CD4-positive, alpha-beta T cell treated with Interleukin-15 for 4 hours (primary cell): Measurements from ENCODE around the gene TANGO6.
"Not testable (repeated sequence)": the region's sequence is repeated elsewhere in the genome, so short reads cannot be mapped to it uniquely, and the experiment has no call there.

Source experiments
- DNase-seq: peaks from one replicate; pipeline ENCODE4 v3.0.0-alpha.2; 2020; ENCODE audit warnings: low spot score

TANGO6 gene

GRCh38 chr16:68843482-68844210 lies at the start of gene TANGO6:
Gene TANGO6, plus strand, starts transcription at chr16:68843531. Its CDS starts 87 bp downstream, at chr16:68843618.
- peak; percentile 92 for DNase-seq

- no peak for DNase-seq
Measured at GRCh38 chr16:68798398-68798797, 44.9 kb upstream of the TANGO6 start.

GRCh38 chr16:68800257-68800875 lies 43.0 kb upstream of the TANGO6 start:
- DNase-seq = peak; percentile 39

DNA sequence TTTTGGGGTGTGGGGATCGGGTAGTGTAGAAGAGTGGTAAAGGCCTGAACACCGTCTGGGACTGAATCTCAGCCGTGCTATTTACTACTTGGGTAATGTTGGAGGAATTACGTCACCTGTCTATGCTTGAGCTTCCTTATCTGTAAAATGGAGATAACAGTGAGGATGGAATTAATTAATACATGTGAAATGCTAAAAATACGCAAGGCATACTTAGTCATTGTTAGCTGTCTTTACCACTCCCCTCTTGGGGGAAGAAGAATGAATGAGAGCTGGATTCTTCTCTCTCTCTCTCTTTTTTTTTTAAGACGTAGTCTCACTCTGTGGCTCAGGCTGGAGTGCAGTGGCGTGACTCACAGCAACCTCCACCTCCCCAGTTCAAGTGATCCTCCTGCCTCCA lies 41.1 kb upstream of the TANGO6 start:
- no peak for DNase-seq

GRCh38 chr16:68806422-68806821 lies 36.9 kb upstream of the TANGO6 start:
- DNase-seq = no peak

DNA sequence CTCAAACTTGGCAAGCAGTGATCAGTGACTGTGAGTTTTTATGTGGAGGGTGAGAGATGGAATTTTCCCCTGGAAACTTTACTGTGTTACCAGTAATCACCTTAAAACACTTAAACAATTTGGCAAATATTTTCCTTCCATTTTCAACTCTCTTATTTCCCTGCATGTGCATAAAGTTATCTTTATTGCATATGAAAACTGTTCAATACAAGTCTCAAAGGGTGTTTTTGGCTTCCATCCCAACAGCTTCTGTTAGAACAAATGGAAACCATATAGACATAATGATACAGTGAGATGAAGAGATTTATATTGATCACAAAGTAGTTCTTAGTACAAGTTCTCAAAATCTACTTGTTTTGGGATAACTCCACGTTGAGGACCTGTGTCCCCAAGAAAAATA lies 36.4 kb upstream of the TANGO6 start:
- DNase-seq = no peak

DNA sequence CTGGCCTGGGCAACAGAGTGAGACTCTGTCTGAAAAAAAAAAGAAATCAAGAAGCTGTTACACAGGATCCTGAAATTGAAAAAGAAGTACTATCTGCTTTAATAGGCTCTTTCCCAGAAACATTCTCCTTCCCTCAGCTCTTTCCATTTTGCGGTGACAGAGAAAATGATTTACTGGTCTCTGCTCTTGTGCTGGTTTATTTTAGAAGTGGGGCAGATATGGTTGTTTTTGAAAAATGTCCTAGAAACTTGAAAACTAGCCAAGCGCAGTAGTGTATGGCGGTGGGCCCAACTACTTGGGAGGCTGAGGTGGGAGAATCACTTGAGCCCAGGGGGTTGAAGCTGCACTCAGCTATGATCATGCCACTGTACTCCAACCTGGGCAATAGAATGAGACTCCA lies 28.8 kb upstream of the TANGO6 start:
- no peak for DNase-seq

DNA sequence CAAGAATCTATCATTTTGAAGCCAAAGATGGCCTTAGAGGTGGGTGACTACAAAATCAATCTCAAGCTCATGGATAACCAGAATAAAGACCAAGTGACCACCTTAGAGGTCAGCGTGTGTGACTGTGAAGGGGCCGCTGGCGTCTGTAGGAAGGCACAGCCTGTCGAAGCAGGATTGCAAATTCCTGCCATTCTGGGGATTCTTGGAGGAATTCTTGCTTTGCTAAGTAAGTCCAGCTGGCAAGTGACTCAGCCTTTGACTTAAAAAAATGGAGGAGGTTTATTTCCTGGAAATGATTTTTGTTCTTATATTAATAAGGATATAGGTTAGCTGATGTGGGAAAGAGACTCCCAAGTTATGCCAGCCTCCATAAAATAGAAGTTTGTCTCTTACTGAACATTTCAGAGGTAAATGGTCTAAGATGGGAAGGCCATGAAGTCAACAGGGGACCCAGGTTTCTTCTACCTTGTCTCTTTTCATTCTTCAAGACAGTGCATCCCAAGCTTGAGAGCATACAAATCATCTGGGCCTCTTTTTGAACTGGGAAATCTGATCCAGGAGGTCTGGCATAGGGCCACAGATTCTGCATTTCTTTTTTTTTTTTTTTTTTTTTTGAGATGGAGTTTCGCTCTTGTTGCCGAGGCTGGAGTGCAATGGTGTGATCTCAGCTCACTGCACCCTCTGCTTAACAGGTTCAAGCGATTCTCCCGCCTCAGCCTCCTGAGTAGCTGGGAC lies 19.8 kb upstream of the TANGO6 start:
- DNase-seq = no peak

DNA sequence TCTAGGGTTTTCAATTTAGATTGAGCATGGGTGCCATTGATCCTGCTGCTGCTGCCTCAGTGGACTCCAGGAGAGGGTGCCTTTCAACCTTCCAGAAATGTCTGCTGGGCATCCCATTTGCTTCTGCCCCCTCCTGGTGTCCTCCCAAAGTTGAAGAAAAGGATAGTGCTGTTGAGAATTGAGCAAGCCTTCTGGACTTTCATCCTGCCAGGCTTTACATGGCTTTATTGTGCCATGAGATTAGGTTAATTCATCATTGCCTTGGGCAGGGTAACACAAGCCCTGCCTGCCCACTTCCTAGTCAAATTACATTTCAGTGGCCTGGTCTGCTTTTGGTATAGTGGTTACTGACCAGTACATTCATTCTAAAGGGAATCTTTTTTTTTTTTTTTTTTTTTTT lies 17.9 kb upstream of the TANGO6 start:
- DNase-seq = no peak

GRCh38 chr16:68826652-68827051 lies 16.7 kb upstream of the TANGO6 start:
- DNase-seq = no peak

- DNase-seq = no peak
Measured at GRCh38 chr16:68833251-68833650, 10.1 kb upstream of the TANGO6 start.

- no peak for DNase-seq
Measured at GRCh38 chr16:68834550-68834949, 8.8 kb upstream of the TANGO6 start.

- no peak for DNase-seq
Measured at GRCh38 chr16:68835970-68836369, 7.4 kb upstream of the TANGO6 start.

DNA sequence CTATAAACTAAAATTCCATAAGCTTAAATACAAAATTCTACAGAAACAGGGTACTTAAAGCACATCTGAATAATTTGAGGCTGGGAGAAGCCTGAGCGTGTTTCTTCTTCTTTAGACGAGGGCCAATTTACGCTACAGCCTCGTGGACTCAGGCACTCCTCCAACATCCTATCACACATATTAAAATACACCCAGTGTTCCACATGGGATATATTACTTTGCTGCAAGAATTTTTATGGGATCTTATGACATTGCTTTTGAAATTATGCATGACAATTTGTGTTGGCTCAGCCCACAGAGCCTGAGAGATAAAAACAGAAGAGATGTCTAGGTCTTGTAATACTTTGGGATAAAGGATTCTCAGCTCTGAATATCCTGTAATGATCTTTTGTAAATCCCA lies 3.5 kb upstream of the TANGO6 start:
- no peak for DNase-seq

GRCh38 chr16:68842964-68843481 lies 308 bp upstream of the TANGO6 start:
- DNase-seq = not testable (repeated sequence)

- no peak for DNase-seq
Measured at GRCh38 chr16:68844211-68844564, 857 bp downstream of the TANGO6 start.

DNA sequence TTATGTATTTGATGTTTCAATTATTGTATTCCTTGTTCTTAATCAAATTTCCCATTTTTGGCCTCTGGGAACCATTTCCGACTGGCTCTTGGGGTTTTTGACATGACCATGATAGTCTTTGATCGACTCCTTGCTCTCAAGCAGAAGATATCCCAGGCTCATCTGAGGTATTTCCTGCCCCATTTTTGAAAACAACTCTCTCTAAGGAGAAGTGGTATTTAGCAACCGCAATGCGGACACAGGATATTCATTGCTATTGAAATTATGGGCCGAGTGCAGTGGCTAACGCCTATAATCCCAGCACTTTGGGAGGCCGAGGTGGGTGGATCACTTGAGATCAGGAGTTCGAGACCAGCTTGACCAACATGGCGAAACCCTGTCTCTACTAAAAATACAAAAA lies 5.5 kb downstream of the TANGO6 start:
- no peak for DNase-seq

DNA sequence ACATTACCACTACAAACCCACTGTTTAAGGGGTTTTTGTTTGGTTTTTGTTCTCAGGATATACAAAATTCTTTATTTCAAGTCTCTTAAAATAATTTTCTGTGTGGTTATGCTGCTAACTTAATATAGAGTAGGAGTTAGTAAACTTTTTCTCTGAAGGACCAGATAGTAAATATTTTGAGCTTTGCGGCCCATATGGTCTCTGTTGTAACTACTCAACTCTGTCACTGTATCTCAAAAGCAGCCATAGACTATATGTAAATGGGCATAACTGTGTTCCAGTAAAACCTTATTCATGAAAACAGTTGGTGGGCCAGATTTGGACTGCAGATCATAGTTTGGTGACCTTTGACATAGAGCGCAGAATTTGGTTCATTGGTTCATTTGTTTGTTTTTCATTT lies 7.2 kb downstream of the TANGO6 start:
- no peak for DNase-seq

GRCh38 chr16:68851601-68852000 lies 8.3 kb downstream of the TANGO6 start:
- no peak for DNase-seq

- DNase-seq = no peak
Measured at GRCh38 chr16:68857479-68857878, 14.1 kb downstream of the TANGO6 start.

GRCh38 chr16:68859828-68860227 lies 16.5 kb downstream of the TANGO6 start:
- DNase-seq = no peak

- DNase-seq = no peak
Measured at GRCh38 chr16:68860978-68861892, 17.9 kb downstream of the TANGO6 start.
